H9 (cell line): ENCODE measurements around the gene ILDR1. TPM values are rescaled to one million over a fixed set of nuclear protein-coding genes. Genes with fewer than 3 reads are reported as not detected.

Source experiments
- DNase-seq: peaks from one replicate; pipeline ENCODE4 v3.0.0-alpha.2; 2017
- H2AFZ ChIP-seq: one replicate; pipeline ENCODE4 v1.6.1; 2013; ENCODE audit warnings: mild to moderate bottlenecking, low read length, control low read depth, moderate library complexity
- H2AK5ac ChIP-seq: 2 replicates; pipeline ENCODE4 v1.6.1; 2013; ENCODE audit warnings: low read length, control low read depth, mixed read lengths; ENCODE audit not compliant: insufficient read length
- H2BK120ac ChIP-seq: one replicate; pipeline ENCODE4 v1.6.1; 2013; ENCODE audit warnings: low read depth, mild to moderate bottlenecking, low read length, control low read depth, inconsistent platforms; ENCODE audit not compliant: poor library complexity, severe bottlenecking
- H2BK12ac ChIP-seq: 2 replicates; pipeline ENCODE4 v1.6.1; 2013; ENCODE audit warnings: low read length, control low read depth, mixed read lengths, low read depth; ENCODE audit not compliant: insufficient read length
- H2BK15ac ChIP-seq: 2 replicates; pipeline ENCODE4 v1.6.1; 2013; ENCODE audit warnings: low read depth, low read length, control low read depth
- H2BK20ac ChIP-seq: one replicate; pipeline ENCODE4 v1.6.1; 2013; ENCODE audit warnings: low read depth, mild to moderate bottlenecking, low read length, control low read depth, inconsistent platforms; ENCODE audit not compliant: poor library complexity, severe bottlenecking
- H2BK5ac ChIP-seq: 2 replicates; pipeline ENCODE4 v1.6.1; 2013; ENCODE audit warnings: low read length, control low read depth, mixed read lengths; ENCODE audit not compliant: insufficient read length
- H3K14ac ChIP-seq: 2 replicates; pipeline ENCODE4 v1.6.1; 2013; ENCODE audit warnings: low read length, control low read depth; ENCODE audit not compliant: insufficient read depth
- H3K18ac ChIP-seq: 2 replicates; pipeline ENCODE4 v1.6.1; 2013; ENCODE audit warnings: low read depth, mild to moderate bottlenecking, mixed read lengths, low read length, control low read depth; ENCODE audit not compliant: insufficient read length
- H3K23ac ChIP-seq: 2 replicates; pipeline ENCODE4 v1.6.1; 2013; ENCODE audit warnings: low read length, control low read depth, mixed read lengths, low read depth; ENCODE audit not compliant: insufficient read length
- H3K23me2 ChIP-seq: 2 replicates; pipeline ENCODE4 v1.6.1; 2013; ENCODE audit warnings: low read depth, mild to moderate bottlenecking, mixed read lengths, low read length, control low read depth; ENCODE audit not compliant: insufficient read length, poor library complexity, severe bottlenecking
- H3K27ac ChIP-seq: 2 replicates; pipeline ENCODE4 v1.5.1; 2013; ENCODE audit warnings: low read length, control low read depth, mixed read lengths, low read depth; ENCODE audit not compliant: insufficient read length
- H3K27me3 ChIP-seq: 2 replicates; pipeline ENCODE4 v1.6.1; 2013; ENCODE audit warnings: low read length, control low read depth, inconsistent platforms; ENCODE audit not compliant: insufficient read depth
- H3K4ac ChIP-seq: 2 replicates; pipeline ENCODE4 v1.6.1; 2013; ENCODE audit warnings: low read depth, mild to moderate bottlenecking, control low read depth, inconsistent platforms, low read length, moderate library complexity
- H3K4me1 ChIP-seq: 2 replicates; pipeline ENCODE4 v1.6.1; 2013; ENCODE audit warnings: low read length, control low read depth, inconsistent platforms; ENCODE audit not compliant: insufficient read depth
- H3K4me2 ChIP-seq: 2 replicates; pipeline ENCODE4 v1.6.1; 2013; ENCODE audit warnings: low read length, control low read depth, mixed read lengths; ENCODE audit not compliant: insufficient read length, insufficient read depth
- H3K56ac ChIP-seq: 2 replicates; pipeline ENCODE4 v1.6.1; 2013; ENCODE audit warnings: low read depth, mild to moderate bottlenecking, mixed read lengths, low read length, control low read depth; ENCODE audit not compliant: insufficient read length
- H3K79me1 ChIP-seq: 2 replicates; pipeline ENCODE4 v1.6.1; 2013; ENCODE audit warnings: low read depth, mild to moderate bottlenecking, moderate library complexity, low read length, control low read depth, inconsistent platforms; ENCODE audit not compliant: insufficient read depth, poor library complexity, severe bottlenecking
- H3K79me2 ChIP-seq: 2 replicates; pipeline ENCODE4 v1.6.1; 2013; ENCODE audit warnings: low read length, control low read depth, inconsistent platforms; ENCODE audit not compliant: insufficient read depth
- H3K9ac ChIP-seq: 2 replicates; pipeline ENCODE4 v1.6.1; 2013; ENCODE audit warnings: low read length, control low read depth, mixed read lengths; ENCODE audit not compliant: insufficient read length; ENCODE audit errors: extremely low read depth
- H3K9me3 ChIP-seq: one replicate; pipeline ENCODE4 v1.6.1; 2013; ENCODE audit warnings: low read depth, low read length, inconsistent platforms; ENCODE audit not compliant: control insufficient read depth
- H3T11ph ChIP-seq: one replicate; pipeline ENCODE4 v1.6.1; 2013; ENCODE audit warnings: mild to moderate bottlenecking, low read length, control low read depth, inconsistent platforms
- H4K20me1 ChIP-seq: one replicate; pipeline ENCODE4 v1.6.1; 2013; ENCODE audit not compliant: control insufficient read depth, insufficient read length, insufficient read depth
- H4K5ac ChIP-seq: 2 replicates; pipeline ENCODE4 v1.6.1; 2013; ENCODE audit warnings: low read depth, mild to moderate bottlenecking, mixed read lengths, low read length, control low read depth; ENCODE audit not compliant: insufficient read length
- H4K8ac ChIP-seq: replicated peaks from 2 replicates; pipeline ENCODE4 v1.6.1; 2013; ENCODE audit warnings: low read length, control low read depth, mixed read lengths, low read depth; ENCODE audit not compliant: insufficient read length
- H4K91ac ChIP-seq: 2 replicates; pipeline ENCODE4 v1.6.1; 2013; ENCODE audit warnings: low read depth, mild to moderate bottlenecking, moderate library complexity, mixed read lengths, low read length, control low read depth; ENCODE audit not compliant: insufficient read length
- H3K27ac Mint-ChIP-seq, 3 experiments: 2 replicates in 2 of 3; 3 replicates in 1 of 3; pipeline ENCODE4 v1.8.0; 2020 to 2021; ENCODE audit warnings: mixed read lengths in 3 of 3, mild to moderate bottlenecking in 1 of 3, moderate library complexity in 1 of 3
- H3K27me3 Mint-ChIP-seq: 2 replicates; pipeline ENCODE4 v1.8.0; 2021; ENCODE audit warnings: low read depth, mild to moderate bottlenecking, moderate library complexity, mixed read lengths
- H3K36me3 Mint-ChIP-seq, 3 experiments: 2 replicates in 2 of 3; 3 replicates in 1 of 3; pipeline ENCODE4 v1.8.0; 2020 to 2021; ENCODE audit warnings: low read depth in 3 of 3, mixed read lengths in 3 of 3; ENCODE audit not compliant: insufficient read depth in 1 of 3
- H3K4me1 Mint-ChIP-seq, 2 experiments: 2 replicates each; pipeline ENCODE4 v1.8.0; 2020; ENCODE audit warnings: mixed read lengths in 2 of 2
- H3K4me3 Mint-ChIP-seq, 2 experiments: 2 replicates in 1 of 2; 3 replicates in 1 of 2; pipeline ENCODE4 v1.8.0; 2020 to 2021; ENCODE audit warnings: mild to moderate bottlenecking in 2 of 2, mixed read lengths in 2 of 2, moderate library complexity in 1 of 2
- H3K9me3 Mint-ChIP-seq, 2 experiments: 2 replicates in 1 of 2; 3 replicates in 1 of 2; pipeline ENCODE4 v1.8.0; 2020; ENCODE audit warnings: mild to moderate bottlenecking in 2 of 2, mixed read lengths in 2 of 2, moderate library complexity in 1 of 2
- WGBS: extraction: QIAGEN DNeasy Blood & Tissue Kit; methylation state at CpG from one replicate; pipeline ENCODE4 v1.1.7; 2013; ENCODE audit warnings: missing lambda C conversion rate, low lambda C conversion rate, mixed read lengths; ENCODE audit not compliant: insufficient read length; ENCODE audit errors: extremely low coverage; 5-methylcytosine and 5-hydroxymethylcytosine counted together
- total RNA-seq: library from RNA; stranded (reverse); gene quantifications from 2 replicates; pipeline ENCODE4 v1.2.1, GENCODE V29; 2021
- TF ChIP-seq, protein P1 (sequence below): fragments of 200-600 bp; sonication (generic); conservative IDR thresholded peaks from 3 replicates; pipeline ENCODE4 v1.8.0; 2021; ENCODE audit warnings: antibody characterized with exemption, mild to moderate bottlenecking

ILDR1 gene
- total RNA-seq, 1 experiment from 2014 or later: 0.68 TPM

DNA sequence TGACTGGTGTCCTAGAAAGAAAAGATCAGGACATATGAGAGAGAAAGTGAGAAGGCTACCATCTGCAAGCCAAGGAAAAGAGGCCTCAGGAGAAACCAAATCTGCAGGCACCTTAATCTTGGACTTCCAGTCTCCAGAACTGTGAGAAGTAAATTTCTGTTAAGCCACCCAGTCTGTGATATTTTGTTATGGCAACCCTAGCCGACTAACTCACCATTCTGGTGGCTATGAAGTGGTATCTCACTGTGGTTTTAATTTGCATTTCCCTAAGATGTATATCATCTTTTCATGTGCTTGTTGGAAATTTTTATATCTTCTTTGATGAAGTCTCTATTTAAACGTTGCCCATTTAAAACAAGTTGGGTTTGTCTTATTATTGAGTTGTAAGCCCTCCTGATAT lies 40.6 kb downstream of the ILDR1 start:
- H3K27ac Mint-ChIP-seq: no peak overlapping the region

More for the DNA sequence above, 40.6 kb downstream of the ILDR1 start:
- no peak overlapping the region for H3K4ac ChIP-seq
- no peak overlapping the region for H2BK15ac ChIP-seq
- no CpG with 5 or more reads among the region's 2 CpGs for WGBS
- H3T11ph ChIP-seq: no peak overlapping the region
- no peak overlapping the region for H3K56ac ChIP-seq
- Mint-ChIP-seq H3K36me3 (peaks cover 7 to 24% (median 10%) of the 10 kb centered on the region in 3 experiments; a peak in 6 of 7 replicates), H3K4me1 (no peaks in the 10 kb centered on the region), H3K27me3 (no peaks in the 10 kb centered on the region), H3K9me3 (peaks cover 15 to 22% of the 10 kb centered on the region in 2 experiments), H3K4me3 (no peak overlapping the region)
- H3K27me3 ChIP-seq: no peaks in the 10 kb centered on the region
- TF ChIP-seq, protein P1, sequence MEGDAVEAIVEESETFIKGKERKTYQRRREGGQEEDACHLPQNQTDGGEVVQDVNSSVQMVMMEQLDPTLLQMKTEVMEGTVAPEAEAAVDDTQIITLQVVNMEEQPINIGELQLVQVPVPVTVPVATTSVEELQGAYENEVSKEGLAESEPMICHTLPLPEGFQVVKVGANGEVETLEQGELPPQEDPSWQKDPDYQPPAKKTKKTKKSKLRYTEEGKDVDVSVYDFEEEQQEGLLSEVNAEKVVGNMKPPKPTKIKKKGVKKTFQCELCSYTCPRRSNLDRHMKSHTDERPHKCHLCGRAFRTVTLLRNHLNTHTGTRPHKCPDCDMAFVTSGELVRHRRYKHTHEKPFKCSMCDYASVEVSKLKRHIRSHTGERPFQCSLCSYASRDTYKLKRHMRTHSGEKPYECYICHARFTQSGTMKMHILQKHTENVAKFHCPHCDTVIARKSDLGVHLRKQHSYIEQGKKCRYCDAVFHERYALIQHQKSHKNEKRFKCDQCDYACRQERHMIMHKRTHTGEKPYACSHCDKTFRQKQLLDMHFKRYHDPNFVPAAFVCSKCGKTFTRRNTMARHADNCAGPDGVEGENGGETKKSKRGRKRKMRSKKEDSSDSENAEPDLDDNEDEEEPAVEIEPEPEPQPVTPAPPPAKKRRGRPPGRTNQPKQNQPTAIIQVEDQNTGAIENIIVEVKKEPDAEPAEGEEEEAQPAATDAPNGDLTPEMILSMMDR: no peak
- no peaks in the 10 kb centered on the region; the same call in 1 of the 2 replicates for H3K79me2 ChIP-seq
- no peak overlapping the region for H4K5ac ChIP-seq
- H3K23ac ChIP-seq: no peak overlapping the region
- no peak overlapping the region for H4K91ac ChIP-seq
- H2BK12ac ChIP-seq: no peak overlapping the region
- no peak overlapping the region for H4K8ac ChIP-seq
- no peak overlapping the region for H3K18ac ChIP-seq
- no peak overlapping the region for H3K4me2 ChIP-seq
- no peak overlapping the region for H2BK5ac ChIP-seq
- no peak overlapping the region for H2BK20ac ChIP-seq
- no peak overlapping the region for H3K14ac ChIP-seq
- H3K4me1 ChIP-seq: no peaks in the 10 kb centered on the region
- H2AK5ac ChIP-seq: no peak overlapping the region
- H3K9me3 ChIP-seq: no peaks in the 10 kb centered on the region
- no peak overlapping the region for H3K27ac ChIP-seq
- H2BK120ac ChIP-seq: no peak overlapping the region
- H2AFZ ChIP-seq: no peak overlapping the region
- no peak overlapping the region for H3K9ac ChIP-seq
- H3K23me2 ChIP-seq: no peaks in the 10 kb centered on the region
- no peaks in the 10 kb centered on the region for H4K20me1 ChIP-seq
- DNase-seq: no peak
- H3K79me1 ChIP-seq: no peaks in the 10 kb centered on the region
